ENCODE measurements around the gene TTC5. TPM values are rescaled to one million over a fixed set of nuclear protein-coding genes. Genes with fewer than 3 reads are reported as not detected.

TTC5 gene
- total RNA-seq = 10 to 100 TPM; 13.3 to 23.3 (median 14.6) TPM

DNA sequence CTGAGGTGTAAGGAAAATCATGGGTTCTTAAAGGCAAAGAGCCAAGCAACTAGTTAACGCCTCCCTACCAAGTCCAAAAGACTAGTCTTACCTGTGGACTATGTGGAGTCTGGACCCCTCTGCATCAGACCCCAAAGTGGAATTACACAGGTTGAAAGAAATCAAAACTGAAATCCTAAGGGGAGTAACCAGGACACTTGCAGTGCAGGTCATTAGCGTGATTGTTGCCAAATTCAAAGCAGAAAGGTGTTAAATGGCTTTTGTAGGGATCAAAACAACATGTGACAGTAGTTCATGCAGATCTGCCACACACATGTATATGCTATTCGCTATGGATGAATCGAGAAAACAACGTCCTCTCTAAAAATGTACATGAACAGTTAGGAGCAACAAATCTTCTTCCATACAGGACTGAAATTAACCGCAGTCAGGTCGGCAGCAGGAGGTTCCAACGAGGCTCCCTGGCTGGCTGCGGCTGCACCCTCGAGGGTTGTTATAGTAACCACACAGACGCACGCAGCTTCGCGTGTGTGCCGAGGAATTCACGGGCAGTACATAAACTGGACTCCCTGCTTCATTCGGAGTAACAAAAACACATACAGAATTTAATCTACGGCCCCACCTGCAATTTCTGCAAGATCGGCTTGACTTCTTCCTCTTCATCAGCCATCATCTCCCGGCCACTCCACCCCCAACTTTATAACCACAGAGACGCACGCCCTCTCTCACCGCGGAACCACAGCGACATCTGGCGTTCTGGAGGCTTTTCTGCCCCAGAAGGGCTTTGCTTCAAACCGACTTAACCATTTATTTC, at the start of gene TTC5:
Gene TTC5 (minus strand): TSS at position 687 of the 814 bp plus-strand sequence. CDS start 14 bp downstream, at position 673.
- peaks cover 16% of the 10 kb centered on the region for H3K36me3 ChIP-seq
- TF ChIP-seq EP300 (IDR thresholded peaks at IDR 0.05) (no peak), POLR2AphosphoS5 (IDR thresholded peaks at IDR 0.05) (peak in 1 of 3 donors; percentile 25)
- TF ChIP-seq, protein P1, sequence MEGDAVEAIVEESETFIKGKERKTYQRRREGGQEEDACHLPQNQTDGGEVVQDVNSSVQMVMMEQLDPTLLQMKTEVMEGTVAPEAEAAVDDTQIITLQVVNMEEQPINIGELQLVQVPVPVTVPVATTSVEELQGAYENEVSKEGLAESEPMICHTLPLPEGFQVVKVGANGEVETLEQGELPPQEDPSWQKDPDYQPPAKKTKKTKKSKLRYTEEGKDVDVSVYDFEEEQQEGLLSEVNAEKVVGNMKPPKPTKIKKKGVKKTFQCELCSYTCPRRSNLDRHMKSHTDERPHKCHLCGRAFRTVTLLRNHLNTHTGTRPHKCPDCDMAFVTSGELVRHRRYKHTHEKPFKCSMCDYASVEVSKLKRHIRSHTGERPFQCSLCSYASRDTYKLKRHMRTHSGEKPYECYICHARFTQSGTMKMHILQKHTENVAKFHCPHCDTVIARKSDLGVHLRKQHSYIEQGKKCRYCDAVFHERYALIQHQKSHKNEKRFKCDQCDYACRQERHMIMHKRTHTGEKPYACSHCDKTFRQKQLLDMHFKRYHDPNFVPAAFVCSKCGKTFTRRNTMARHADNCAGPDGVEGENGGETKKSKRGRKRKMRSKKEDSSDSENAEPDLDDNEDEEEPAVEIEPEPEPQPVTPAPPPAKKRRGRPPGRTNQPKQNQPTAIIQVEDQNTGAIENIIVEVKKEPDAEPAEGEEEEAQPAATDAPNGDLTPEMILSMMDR (IDR thresholded peaks at IDR 0.05) = peak; percentile 55 to 90
- H3K4me3 ChIP-seq = peak within 1 kb of the TSS; percentile 55
- no peaks in the 10 kb centered on the region for H3K27me3 ChIP-seq
- H3K4me1 ChIP-seq = peaks cover 19% of the 10 kb centered on the region
- under 1% methylated on average over 27 of the region's 27 CpGs for WGBS
- no peaks in the 10 kb centered on the region for H3K9me3 ChIP-seq
- DNase-seq (ENCODE audit: low spot score in 2 of 2) = peak; percentile 87 to 88
- H3K27ac ChIP-seq = no peak within 1 kb of the TSS

DNA sequence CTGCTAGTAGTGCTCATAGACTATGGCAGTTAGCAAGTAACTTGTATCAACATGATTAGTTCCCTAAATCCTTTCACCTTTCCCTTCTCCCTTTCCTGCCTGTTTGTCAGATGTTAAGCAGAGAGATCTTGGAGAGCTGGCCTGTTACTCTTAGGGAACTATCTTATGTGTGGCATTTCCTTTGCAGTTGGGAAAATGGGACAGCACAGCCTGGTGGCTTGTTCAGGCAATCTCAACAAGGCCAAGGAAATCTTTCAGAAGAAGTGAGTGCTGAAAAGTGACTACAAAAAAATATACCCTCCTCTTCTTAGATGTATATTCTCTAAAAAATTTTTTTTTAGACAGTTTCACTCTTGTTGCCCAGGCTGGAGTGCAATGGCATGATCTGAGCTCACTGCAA, 45.1 kb upstream of the TTC5 start:
- H3K27ac ChIP-seq = no peak overlapping the region
- H3K36me3 ChIP-seq = peaks cover 93% of the 10 kb centered on the region
- no peaks in the 10 kb centered on the region for H3K27me3 ChIP-seq
- no peak for DNase-seq (ENCODE audit: low spot score in 2 of 2)
- H3K9me3 ChIP-seq = no peaks in the 10 kb centered on the region
- H3K4me1 ChIP-seq = no peaks in the 10 kb centered on the region
- TF ChIP-seq, protein P1 (IDR thresholded peaks at IDR 0.05) = no peak
- TF ChIP-seq POLR2AphosphoS5 (IDR thresholded peaks at IDR 0.05) = no peak
- no peak for TF ChIP-seq POLR2A (IDR thresholded peaks at IDR 0.05)
- TF ChIP-seq EP300 (IDR thresholded peaks at IDR 0.05) = no peak
- H3K4me3 ChIP-seq = no peak overlapping the region

DNA sequence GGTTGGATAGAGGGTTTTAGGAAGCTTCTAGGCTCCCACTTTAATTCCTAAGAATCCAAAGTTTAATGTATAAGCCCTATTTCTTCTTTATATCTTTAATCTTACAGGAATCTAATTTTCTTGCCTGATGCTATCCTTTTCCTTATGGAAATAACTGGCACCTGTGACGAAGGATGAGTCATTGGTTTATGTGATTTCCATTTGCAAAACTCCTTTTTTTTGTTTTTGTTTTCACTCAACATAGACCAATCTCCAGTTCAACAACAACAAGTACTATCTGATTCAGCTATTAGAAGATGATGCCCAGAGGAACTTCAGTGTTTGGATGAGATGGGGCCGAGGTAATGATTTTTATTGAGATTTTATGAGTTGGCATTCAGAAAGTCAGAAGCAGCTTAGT, 44.5 kb upstream of the TTC5 start:
- no peaks in the 10 kb centered on the region for H3K9me3 ChIP-seq
- H3K4me3 ChIP-seq = no peak overlapping the region
- no peak for DNase-seq (ENCODE audit: low spot score in 2 of 2)
- TF ChIP-seq, protein P1 (IDR thresholded peaks at IDR 0.05) = no peak
- TF ChIP-seq POLR2AphosphoS5 (IDR thresholded peaks at IDR 0.05) (no peak), POLR2A (IDR thresholded peaks at IDR 0.05) (no peak), EP300 (IDR thresholded peaks at IDR 0.05) (no peak)
- no peaks in the 10 kb centered on the region for H3K4me1 ChIP-seq
- H3K27ac ChIP-seq = no peak overlapping the region
- H3K27me3 ChIP-seq = no peaks in the 10 kb centered on the region
- WGBS = 89% methylated on average over 2 of the region's 2 CpGs
- H3K36me3 ChIP-seq = peaks cover 88% of the 10 kb centered on the region

GRCh38 chr14:20347747-20348146, 42.0 kb upstream of the TTC5 start:
- Histone ChIP-seq H3K36me3 (peaks cover 69% of the 10 kb centered on the region), H3K4me1 (peaks cover 10% of the 10 kb centered on the region), H3K27me3 (no peaks in the 10 kb centered on the region), H3K27ac (no peak overlapping the region), H3K4me3 (no peak overlapping the region), H3K9me3 (no peaks in the 10 kb centered on the region)
- DNase-seq (ENCODE audit: low spot score in 2 of 2) = no peak
- 93% methylated on average over 3 of the region's 3 CpGs for WGBS
- TF ChIP-seq POLR2A (IDR thresholded peaks at IDR 0.05) (no peak), EP300 (IDR thresholded peaks at IDR 0.05) (no peak), POLR2AphosphoS5 (IDR thresholded peaks at IDR 0.05) (no peak)
- TF ChIP-seq, protein P1 (IDR thresholded peaks at IDR 0.05) = no peak

DNA sequence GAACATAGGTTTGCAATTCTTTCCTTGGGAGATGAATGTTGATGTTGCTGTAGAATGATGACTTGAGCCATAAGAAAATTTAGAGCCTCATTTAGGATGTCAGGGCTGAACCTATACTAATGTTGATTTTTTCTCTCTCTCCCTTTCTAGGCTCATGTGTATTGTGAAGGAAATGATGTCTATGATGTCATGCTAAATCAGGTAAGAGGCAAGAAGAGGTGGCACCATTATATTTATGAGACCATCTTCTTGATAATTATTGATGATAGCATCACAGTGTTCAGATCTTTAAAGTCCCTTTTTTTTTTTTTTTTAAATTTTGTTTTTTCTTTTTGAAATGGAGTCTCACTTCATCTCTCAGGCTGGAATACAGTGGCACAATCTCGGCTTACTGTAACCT, 41.0 kb upstream of the TTC5 start:
- DNase-seq (ENCODE audit: low spot score in 2 of 2) = no peak
- H3K9me3 ChIP-seq = no peaks in the 10 kb centered on the region
- no peak overlapping the region for H3K27ac ChIP-seq
- peaks cover 59% of the 10 kb centered on the region for H3K36me3 ChIP-seq
- H3K4me1 ChIP-seq = peaks cover 14% of the 10 kb centered on the region
- no peak overlapping the region for H3K4me3 ChIP-seq
- no peaks in the 10 kb centered on the region for H3K27me3 ChIP-seq
- 100% methylated on average over 1 of the region's 1 CpG for WGBS
- TF ChIP-seq POLR2AphosphoS5 (IDR thresholded peaks at IDR 0.05) = no peak
- TF ChIP-seq POLR2A (IDR thresholded peaks at IDR 0.05) = no peak
- TF ChIP-seq, protein P1 (IDR thresholded peaks at IDR 0.05) = no peak
- no peak for TF ChIP-seq EP300 (IDR thresholded peaks at IDR 0.05)
